ENCODE results near the gene ZBTB7C. TPM values are rescaled to one million over a fixed set of nuclear protein-coding genes. Genes with fewer than 3 reads are reported as not detected.

Gene ZBTB7C
- total RNA-seq, 1 experiment from 2014 or later, result 0.32 TPM

GRCh38 chr18:48335829-48336228 lies 73.4 kb downstream of the ZBTB7C start:
- Histone ChIP-seq H3K4me3 (ENCODE audit: low read depth, low read length, poor library complexity, severe bottlenecking) (no peak overlapping the region), H3K27me3 (replicated peaks; ENCODE audit: insufficient read depth, low read depth, low read length, poor library complexity) (peaks cover 3% of the 10 kb centered on the region), H3K36me3 (ENCODE audit: insufficient read depth, low read length, poor library complexity, severe bottlenecking) (no peaks in the 10 kb centered on the region), H3K9me3 (ENCODE audit: low read depth, low read length, poor library complexity, severe bottlenecking) (no peaks in the 10 kb centered on the region), H3K27ac (ENCODE audit: low read depth, low read length, poor library complexity, severe bottlenecking) (no peak overlapping the region), H3K4me1 (ENCODE audit: insufficient read depth, low read length, poor library complexity, severe bottlenecking) (no peaks in the 10 kb centered on the region)
- BruUV-seq (replicated peaks), result no TSS peak
- TF ChIP-seq CTCF (conservative IDR thresholded peaks at IDR 0.05; ENCODE audit: low read depth, low read length) (no peak), EZH2 (IDR thresholded peaks at IDR 0.05; ENCODE audit: borderline replicate concordance, low read depth, low read length, poor library complexity, severe bottlenecking) (no peak)
- intact Hi-C loops (cut with micrococcal nuclease; ENCODE audit: unreplicated experiment), result no loop called here
- DNase-seq (ENCODE audit: low spot score), result no peak
- POLR2A ChIA-PET (ENCODE audit: low non-redundant PET), result no interaction called here
- CTCF ChIA-PET, result no interaction called here

DNA sequence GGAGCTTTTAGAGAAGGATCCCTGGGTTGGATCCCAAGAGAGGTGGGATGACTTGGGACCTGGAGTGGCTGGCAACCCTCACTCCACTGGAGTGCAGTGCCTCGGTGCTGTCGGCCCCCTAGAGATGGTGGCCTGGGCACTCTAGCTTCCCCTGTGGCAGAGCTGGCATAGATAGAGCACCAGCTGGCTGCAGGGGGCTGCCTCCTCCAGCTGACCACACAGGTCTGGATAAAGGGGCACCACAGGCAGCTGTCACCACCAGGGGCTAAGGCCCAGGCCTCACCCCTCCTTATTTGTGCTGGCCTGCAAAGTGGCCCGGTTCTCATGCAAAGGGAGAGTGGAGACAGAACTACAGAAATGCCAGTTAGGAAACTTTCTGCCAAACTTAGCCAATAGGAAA lies 74.3 kb downstream of the ZBTB7C start:
- CTCF ChIA-PET, result no interaction called here

GRCh38 chr18:48333563-48333962 lies 75.6 kb downstream of the ZBTB7C start:
- Histone ChIP-seq H3K9me3 (ENCODE audit: low read depth, low read length, poor library complexity, severe bottlenecking) (no peaks in the 10 kb centered on the region), H3K4me1 (ENCODE audit: insufficient read depth, low read length, poor library complexity, severe bottlenecking) (no peaks in the 10 kb centered on the region), H3K27me3 (replicated peaks; ENCODE audit: insufficient read depth, low read depth, low read length, poor library complexity) (peaks cover 3% of the 10 kb centered on the region), H3K4me3 (ENCODE audit: low read depth, low read length, poor library complexity, severe bottlenecking) (no peak overlapping the region), H3K36me3 (ENCODE audit: insufficient read depth, low read length, poor library complexity, severe bottlenecking) (no peaks in the 10 kb centered on the region), H3K27ac (ENCODE audit: low read depth, low read length, poor library complexity, severe bottlenecking) (no peak overlapping the region)
- POLR2A ChIA-PET (ENCODE audit: low non-redundant PET), result no interaction called here
- no peak for DNase-seq (ENCODE audit: low spot score)
- BruUV-seq (replicated peaks), result no TSS peak
- CTCF ChIA-PET, result no interaction called here
- no peak for TF ChIP-seq EZH2 (IDR thresholded peaks at IDR 0.05; ENCODE audit: borderline replicate concordance, low read depth, low read length, poor library complexity, severe bottlenecking)
- TF ChIP-seq CTCF (conservative IDR thresholded peaks at IDR 0.05; ENCODE audit: low read depth, low read length), result no peak
- intact Hi-C loops (cut with micrococcal nuclease; ENCODE audit: unreplicated experiment), result no loop called here

More for the DNA sequence above, 74.3 kb downstream of the ZBTB7C start:
- no TSS peak for BruUV-seq (replicated peaks)
- Histone ChIP-seq H3K4me3 (ENCODE audit: low read depth, low read length, poor library complexity, severe bottlenecking) (no peak overlapping the region), H3K27me3 (replicated peaks; ENCODE audit: insufficient read depth, low read depth, low read length, poor library complexity) (peaks cover 3% of the 10 kb centered on the region), H3K4me1 (ENCODE audit: insufficient read depth, low read length, poor library complexity, severe bottlenecking) (no peaks in the 10 kb centered on the region), H3K9me3 (ENCODE audit: low read depth, low read length, poor library complexity, severe bottlenecking) (no peaks in the 10 kb centered on the region), H3K36me3 (ENCODE audit: insufficient read depth, low read length, poor library complexity, severe bottlenecking) (no peaks in the 10 kb centered on the region), H3K27ac (ENCODE audit: low read depth, low read length, poor library complexity, severe bottlenecking) (no peak overlapping the region)
- TF ChIP-seq CTCF (conservative IDR thresholded peaks at IDR 0.05; ENCODE audit: low read depth, low read length) (no peak), EZH2 (IDR thresholded peaks at IDR 0.05; ENCODE audit: borderline replicate concordance, low read depth, low read length, poor library complexity, severe bottlenecking) (no peak)
- POLR2A ChIA-PET (ENCODE audit: low non-redundant PET), result no interaction called here
- intact Hi-C loops (cut with micrococcal nuclease; ENCODE audit: unreplicated experiment), result no loop called here
- DNase-seq (ENCODE audit: low spot score), result no peak
